MM.1S (cell line): Measurements from ENCODE around the gene NFKB2.

Experiments
- CTCF ChIP-seq: fragments of 300-600 bp; sonication (generic); IDR thresholded peaks from 2 replicates; pipeline ENCODE4 v1.5.1; 2016; ENCODE audit warnings: antibody characterized with exemption, low read length, mixed read lengths
- EZH2 ChIP-seq: fragments of 300-600 bp; sonication (generic); optimal IDR thresholded peaks from 2 replicates; pipeline ENCODE3; 2017; ENCODE audit warnings: low read depth, mild to moderate bottlenecking, antibody characterized with exemption, low read length, mixed read lengths
- EZH2phosphoT487 ChIP-seq: fragments of 300-600 bp; sonication (generic); IDR thresholded peaks from 2 replicates; pipeline ENCODE4 v1.6.1; 2018; ENCODE audit warnings: antibody characterized with exemption, low read length

- TF ChIP-seq EZH2phosphoT487 (no peak), CTCF (no peak), EZH2 (no peak)
These were observed 7.6 kb downstream of the NFKB2 start for GRCh38 chr10:102403115-102403514.
